ENCODE results near the gene POC1A.

- TF ChIP-seq POLR2AphosphoS5 (IDR thresholded peaks at IDR 0.05; ENCODE audit: low read depth) (no peak), CTCF (conservative IDR thresholded peaks at IDR 0.05; ENCODE audit: low read depth in 2 of 2) (no peak), ZNF114 (CRISPR knock-in tag; IDR thresholded peaks at IDR 0.05) (no peak), REST (IDR thresholded peaks at IDR 0.05; ENCODE audit: unreplicated experiment) (no peak), NANOG (IDR thresholded peaks at IDR 0.05; ENCODE audit: borderline replicate concordance) (no peak), CREB1 (CRISPR knock-in tag; IDR thresholded peaks at IDR 0.05; ENCODE audit: low read depth) (no peak), EZH2phosphoT487 (IDR thresholded peaks at IDR 0.05; ENCODE audit: unreplicated experiment) (no peak), EZH2 (IDR thresholded peaks at IDR 0.05; ENCODE audit: low read depth, unreplicated experiment) (no peak), JUNB (IDR thresholded peaks at IDR 0.05; ENCODE audit: unreplicated experiment) (no peak), ZNF331 (CRISPR knock-in tag; IDR thresholded peaks at IDR 0.05; ENCODE audit: low read depth) (no peak)
- TF ChIP-seq, protein P1, sequence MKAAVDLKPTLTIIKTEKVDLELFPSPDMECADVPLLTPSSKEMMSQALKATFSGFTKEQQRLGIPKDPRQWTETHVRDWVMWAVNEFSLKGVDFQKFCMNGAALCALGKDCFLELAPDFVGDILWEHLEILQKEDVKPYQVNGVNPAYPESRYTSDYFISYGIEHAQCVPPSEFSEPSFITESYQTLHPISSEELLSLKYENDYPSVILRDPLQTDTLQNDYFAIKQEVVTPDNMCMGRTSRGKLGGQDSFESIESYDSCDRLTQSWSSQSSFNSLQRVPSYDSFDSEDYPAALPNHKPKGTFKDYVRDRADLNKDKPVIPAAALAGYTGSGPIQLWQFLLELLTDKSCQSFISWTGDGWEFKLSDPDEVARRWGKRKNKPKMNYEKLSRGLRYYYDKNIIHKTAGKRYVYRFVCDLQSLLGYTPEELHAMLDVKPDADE (IDR thresholded peaks at IDR 0.05): no peak
Observed at GRCh38 chr3:52050571-52050970, 103.7 kb downstream of the POC1A start.

All from GM23338 (cell line).